Retinal pigment epithelial cell (primary cell): ENCODE results near the gene SYNDIG1L.

Experiments used
- DNase-seq: peaks from one replicate; pipeline ENCODE4 v3.0.0-alpha.2; 2010; ENCODE audit warnings: low read depth
- H3K4me3 ChIP-seq: 2 replicates; pipeline ENCODE4 v1.5.1; 2011; ENCODE audit warnings: mild to moderate bottlenecking, low read length, control low read depth, moderate library complexity
- CTCF ChIP-seq: conservative IDR thresholded peaks from 2 replicates; pipeline ENCODE4 v1.5.1; 2011; ENCODE audit warnings: low read depth, low read length, control low read depth, inconsistent platforms

The SYNDIG1L gene

GRCh38 chr14:74380172-74380571 lies 45.8 kb downstream of the SYNDIG1L start:
- no peak for DNase-seq
- no peak for TF ChIP-seq CTCF

GRCh38 chr14:74377976-74378690 lies 47.9 kb downstream of the SYNDIG1L start:
- no peak for TF ChIP-seq CTCF
- no peak overlapping the region for H3K4me3 ChIP-seq

More at GRCh38 chr14:74380172-74380571, 45.8 kb downstream of the SYNDIG1L start:
- H3K4me3 ChIP-seq, result no peak overlapping the region

GRCh38 chr14:74368441-74368840 lies 57.6 kb downstream of the SYNDIG1L start:
- TF ChIP-seq CTCF, result no peak
- DNase-seq, result no peak

More at GRCh38 chr14:74377976-74378690, 47.9 kb downstream of the SYNDIG1L start:
- no peak for DNase-seq

GRCh38 chr14:74368026-74368425 lies 58.0 kb downstream of the SYNDIG1L start:
- no peak for DNase-seq
- no peak overlapping the region for H3K4me3 ChIP-seq
- no peak for TF ChIP-seq CTCF

More at GRCh38 chr14:74368441-74368840, 57.6 kb downstream of the SYNDIG1L start:
- H3K4me3 ChIP-seq, result no peak overlapping the region

GRCh38 chr14:74364271-74364880 lies 61.6 kb downstream of the SYNDIG1L start:
- no peak overlapping the region for H3K4me3 ChIP-seq
- no peak for TF ChIP-seq CTCF
- DNase-seq, result no peak

- peak; percentile 11 for DNase-seq
- H3K4me3 ChIP-seq, result no peak overlapping the region
- TF ChIP-seq CTCF, result peak; percentile 99
These were observed 63.6 kb downstream of the SYNDIG1L start for GRCh38 chr14:74362361-74362915.

- TF ChIP-seq CTCF, result no peak
- no peak overlapping the region for H3K4me3 ChIP-seq
- DNase-seq, result no peak
These were observed 65.8 kb downstream of the SYNDIG1L start for GRCh38 chr14:74360163-74360562.
